ENCODE data around the gene XRCC1. TPM values are rescaled to one million over a fixed set of nuclear protein-coding genes. Genes with fewer than 3 reads are reported as not detected.

The XRCC1 gene
- total RNA-seq, 1 experiment from 2014 or later: 40.7 TPM

DNA sequence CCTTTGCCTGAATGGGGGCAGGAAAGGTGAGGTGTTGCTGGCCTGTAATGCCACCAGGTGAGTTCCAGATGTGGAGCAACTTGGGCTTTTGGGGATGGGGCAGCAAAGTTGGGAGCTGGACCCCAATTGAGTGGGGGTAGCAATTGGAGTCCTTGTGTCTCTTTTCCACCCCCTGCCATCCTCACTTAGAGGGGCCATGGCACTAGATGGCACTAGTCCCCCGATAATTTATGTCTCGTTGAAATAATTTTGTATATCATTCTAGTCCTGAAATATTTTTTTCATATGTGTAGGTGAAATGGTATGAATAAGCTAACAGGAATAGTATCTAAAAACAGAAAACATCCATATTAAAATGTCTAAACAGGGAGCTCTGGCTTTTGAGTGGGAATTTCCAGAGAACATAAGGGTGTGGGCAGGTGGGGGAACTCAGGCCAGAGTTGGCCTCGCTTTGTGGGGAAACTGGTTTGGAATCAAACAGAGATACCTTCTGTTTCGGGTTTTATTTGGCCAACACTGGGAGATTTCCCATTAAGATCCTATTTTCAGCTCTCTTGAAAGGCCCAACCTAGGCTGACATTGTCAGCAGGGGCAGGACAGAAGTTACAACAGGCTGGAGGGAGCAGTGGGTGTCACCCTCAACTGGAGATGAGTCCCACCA lies 24.4 kb upstream of the XRCC1 start:
- BruUV-seq (replicated peaks): no TSS peak
- peaks cover 6% of the 10 kb centered on the region; the same call in 1 of the 2 replicates for H3K4me1 ChIP-seq
- intact Hi-C loops (cut with micrococcal nuclease; ENCODE audit: unreplicated experiment): loop anchor here (10.0 kb wide), 2 partner anchors 135 to 185 kb away; partner anchors contain the start of genes KCNN4 and LYPD3
- ChIA-PET CTCF (no interaction called here), POLR2A (no interaction called here)
- TF ChIP-seq, protein P1, sequence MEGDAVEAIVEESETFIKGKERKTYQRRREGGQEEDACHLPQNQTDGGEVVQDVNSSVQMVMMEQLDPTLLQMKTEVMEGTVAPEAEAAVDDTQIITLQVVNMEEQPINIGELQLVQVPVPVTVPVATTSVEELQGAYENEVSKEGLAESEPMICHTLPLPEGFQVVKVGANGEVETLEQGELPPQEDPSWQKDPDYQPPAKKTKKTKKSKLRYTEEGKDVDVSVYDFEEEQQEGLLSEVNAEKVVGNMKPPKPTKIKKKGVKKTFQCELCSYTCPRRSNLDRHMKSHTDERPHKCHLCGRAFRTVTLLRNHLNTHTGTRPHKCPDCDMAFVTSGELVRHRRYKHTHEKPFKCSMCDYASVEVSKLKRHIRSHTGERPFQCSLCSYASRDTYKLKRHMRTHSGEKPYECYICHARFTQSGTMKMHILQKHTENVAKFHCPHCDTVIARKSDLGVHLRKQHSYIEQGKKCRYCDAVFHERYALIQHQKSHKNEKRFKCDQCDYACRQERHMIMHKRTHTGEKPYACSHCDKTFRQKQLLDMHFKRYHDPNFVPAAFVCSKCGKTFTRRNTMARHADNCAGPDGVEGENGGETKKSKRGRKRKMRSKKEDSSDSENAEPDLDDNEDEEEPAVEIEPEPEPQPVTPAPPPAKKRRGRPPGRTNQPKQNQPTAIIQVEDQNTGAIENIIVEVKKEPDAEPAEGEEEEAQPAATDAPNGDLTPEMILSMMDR (IDR thresholded peaks at IDR 0.05; ENCODE audit: insufficient read depth in 1 of 2, low read depth in 1 of 2, low read length in 1 of 2, severe bottlenecking in 1 of 2, unreplicated experiment in 1 of 2): no peak
- no peaks in the 10 kb centered on the region; the same call in 1 of the 2 replicates for H3K36me3 ChIP-seq (ENCODE audit: control insufficient read depth, insufficient read depth, low read length)
- no peaks in the 10 kb centered on the region for H3K9me3 ChIP-seq
- no peaks in the 10 kb centered on the region for H3K4me1 Mint-ChIP-seq (ENCODE audit: low read depth, unreplicated experiment)
- H3K4me3 Mint-ChIP-seq (ENCODE audit: unreplicated experiment): no peak overlapping the region
- H3K27ac Mint-ChIP-seq (ENCODE audit: unreplicated experiment): no peak overlapping the region
- no peak overlapping the region for H3K4me3 ChIP-seq (ENCODE audit: low read depth, low read length)
- H3K27me3 ChIP-seq (replicated peaks; ENCODE audit: control insufficient read depth, insufficient read depth, low read length): no peaks in the 10 kb centered on the region
- no peaks in the 10 kb centered on the region for H3K9me3 Mint-ChIP-seq (ENCODE audit: unreplicated experiment)
- H3K27me3 Mint-ChIP-seq (ENCODE audit: insufficient read depth, unreplicated experiment): no peaks in the 10 kb centered on the region
- H3K36me3 Mint-ChIP-seq (ENCODE audit: insufficient read depth, unreplicated experiment): peaks cover 30% of the 10 kb centered on the region
- no peak for DNase-seq

DNA sequence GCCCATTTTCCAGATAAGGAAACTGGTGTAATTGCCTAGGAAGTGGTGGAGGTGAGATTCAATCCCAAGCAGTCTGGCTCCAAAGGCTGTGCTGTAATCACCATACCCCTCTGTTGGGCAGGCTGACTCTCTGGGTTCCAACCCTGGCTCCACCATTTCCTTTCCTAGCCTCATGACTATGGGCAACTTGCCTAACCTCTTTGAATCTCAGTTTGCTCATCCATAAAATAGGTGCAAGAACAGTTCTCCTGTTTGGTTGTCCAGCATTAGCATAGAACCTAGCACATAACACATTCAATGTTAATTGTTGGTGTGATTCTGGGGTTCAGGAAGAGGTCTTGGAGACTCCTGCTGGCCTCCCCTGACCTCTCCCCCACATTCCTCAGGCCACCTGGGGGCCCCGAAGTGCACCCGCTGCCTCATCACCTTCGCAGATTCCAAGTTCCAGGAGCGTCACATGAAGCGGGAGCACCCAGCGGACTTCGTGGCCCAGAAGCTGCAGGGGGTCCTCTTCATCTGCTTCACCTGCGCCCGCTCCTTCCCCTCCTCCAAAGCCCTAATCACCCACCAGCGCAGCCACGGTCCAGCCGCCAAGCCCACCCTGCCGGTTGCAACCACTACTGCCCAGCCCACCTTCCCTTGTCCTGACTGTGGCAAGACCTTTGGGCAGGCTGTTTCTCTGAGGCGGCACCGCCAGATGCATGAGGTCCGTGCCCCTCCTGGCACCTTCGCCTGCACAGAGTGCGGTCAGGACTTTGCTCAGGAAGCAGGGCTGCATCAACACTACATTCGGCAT lies 23.3 kb upstream of the XRCC1 start:
- no TSS peak for BruUV-seq (replicated peaks)
- peaks cover 6% of the 10 kb centered on the region; the same call in 1 of the 2 replicates for H3K4me1 ChIP-seq
- ChIA-PET CTCF (no interaction called here), POLR2A (no interaction called here)
- Mint-ChIP-seq H3K27me3 (ENCODE audit: insufficient read depth, unreplicated experiment) (no peaks in the 10 kb centered on the region), H3K4me3 (ENCODE audit: unreplicated experiment) (no peak overlapping the region), H3K36me3 (ENCODE audit: insufficient read depth, unreplicated experiment) (peaks cover 30% of the 10 kb centered on the region), H3K4me1 (ENCODE audit: low read depth, unreplicated experiment) (peaks cover 5% of the 10 kb centered on the region), H3K9me3 (ENCODE audit: unreplicated experiment) (no peaks in the 10 kb centered on the region), H3K27ac (ENCODE audit: unreplicated experiment) (no peak overlapping the region)
- no peak overlapping the region for H3K4me3 ChIP-seq (ENCODE audit: low read depth, low read length)
- H3K36me3 ChIP-seq (ENCODE audit: control insufficient read depth, insufficient read depth, low read length): no peaks in the 10 kb centered on the region; the same call in 1 of the 2 replicates
- H3K27me3 ChIP-seq (replicated peaks; ENCODE audit: control insufficient read depth, insufficient read depth, low read length): no peaks in the 10 kb centered on the region
- TF ChIP-seq, protein P1 (IDR thresholded peaks at IDR 0.05; ENCODE audit: insufficient read depth in 1 of 2, low read depth in 1 of 2, low read length in 1 of 2, severe bottlenecking in 1 of 2, unreplicated experiment in 1 of 2): no peak
- DNase-seq: no peak
- H3K9me3 ChIP-seq: no peaks in the 10 kb centered on the region
- intact Hi-C loops (cut with micrococcal nuclease; ENCODE audit: unreplicated experiment): loop anchor here (10.0 kb wide), 2 partner anchors 134 to 186 kb away; partner anchors contain the start of genes KCNN4 and LYPD3

- peaks cover 7% of the 10 kb centered on the region for H3K4me1 Mint-ChIP-seq (ENCODE audit: low read depth, unreplicated experiment)
- intact Hi-C loops (cut with micrococcal nuclease; ENCODE audit: unreplicated experiment): loop anchor here (10.0 kb wide), 2 partner anchors 133 to 187 kb away; partner anchors contain the start of genes KCNN4 and LYPD3
- peaks cover 36% of the 10 kb centered on the region for H3K36me3 Mint-ChIP-seq (ENCODE audit: insufficient read depth, unreplicated experiment)
- H3K27ac Mint-ChIP-seq (ENCODE audit: unreplicated experiment): peak overlapping the region; percentile 95
- TF ChIP-seq, protein P1 (IDR thresholded peaks at IDR 0.05; ENCODE audit: insufficient read depth in 1 of 2, low read depth in 1 of 2, low read length in 1 of 2, severe bottlenecking in 1 of 2, unreplicated experiment in 1 of 2): no peak
- DNase-seq: no peak
- peak overlapping the region; percentile 97 for H3K4me3 Mint-ChIP-seq (ENCODE audit: unreplicated experiment)
- Histone ChIP-seq H3K9me3 (no peaks in the 10 kb centered on the region), H3K36me3 (ENCODE audit: control insufficient read depth, insufficient read depth, low read length) (no peaks in the 10 kb centered on the region; the same call in 1 of the 2 replicates), H3K27me3 (replicated peaks; ENCODE audit: control insufficient read depth, insufficient read depth, low read length) (no peaks in the 10 kb centered on the region), H3K4me1 (peaks cover 6% of the 10 kb centered on the region; the same call in 1 of the 2 replicates), H3K4me3 (ENCODE audit: low read depth, low read length) (peak overlapping the region; percentile 57)
- H3K27me3 Mint-ChIP-seq (ENCODE audit: insufficient read depth, unreplicated experiment): no peaks in the 10 kb centered on the region
- no TSS peak for BruUV-seq (replicated peaks)
- POLR2A ChIA-PET: no interaction called here
- no peaks in the 10 kb centered on the region for H3K9me3 Mint-ChIP-seq (ENCODE audit: unreplicated experiment)
- CTCF ChIA-PET: no interaction called here
Observed at GRCh38 chr19:43597876-43598275, 22.5 kb upstream of the XRCC1 start.
